GM23248 (cell line): Measurements from ENCODE around the gene PRMT1.

Source experiments
- EZH2 ChIP-seq: fragments of 200-600 bp; sonication (generic); IDR thresholded peaks from 2 replicates; pipeline ENCODE4 v1.6.1; 2018; ENCODE audit warnings: antibody characterized with exemption, mild to moderate bottlenecking; ENCODE audit not compliant: insufficient read depth, poor library complexity, severe bottlenecking
- EZH2phosphoT487 ChIP-seq: fragments of 200-600 bp; sonication (generic); IDR thresholded peaks from 2 replicates; pipeline ENCODE4 v1.6.1; 2018; ENCODE audit warnings: antibody characterized with exemption, moderate library complexity, mild to moderate bottlenecking, low read depth; ENCODE audit not compliant: insufficient read depth

DNA sequence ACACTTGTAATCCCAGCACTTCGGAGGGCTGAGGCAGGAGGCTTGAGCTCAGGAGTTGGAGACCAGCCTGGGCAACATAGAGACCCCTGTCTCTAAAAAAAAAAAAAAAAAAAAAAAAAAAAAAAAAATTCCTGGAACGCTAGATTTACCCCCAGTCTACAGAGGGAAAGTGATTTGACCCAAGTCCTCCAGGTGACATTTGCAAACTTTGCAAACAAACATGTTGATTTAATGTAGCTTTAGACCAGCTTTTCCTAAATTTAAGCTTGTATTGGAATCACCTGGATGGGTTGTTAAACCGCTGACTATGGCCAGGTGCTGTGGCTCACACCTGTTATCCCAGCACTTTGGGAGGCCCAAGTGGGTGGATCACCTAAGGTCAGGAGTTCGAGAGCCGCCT lies 22.3 kb downstream of the PRMT1 start:
- TF ChIP-seq EZH2phosphoT487 = no peak
- TF ChIP-seq EZH2 = no peak
